ENCODE measurements around the gene SUPT5H. TPM values are rescaled to one million over a fixed set of nuclear protein-coding genes. Genes with fewer than 3 reads are reported as not detected.

The SUPT5H gene
- total and polyA plus RNA-seq, 10 of the 15 experiments (the other 5 are each of a cell fraction or from before 2014, with no cell fraction given), result 27.2 to 194 (median 83.6) TPM

DNA sequence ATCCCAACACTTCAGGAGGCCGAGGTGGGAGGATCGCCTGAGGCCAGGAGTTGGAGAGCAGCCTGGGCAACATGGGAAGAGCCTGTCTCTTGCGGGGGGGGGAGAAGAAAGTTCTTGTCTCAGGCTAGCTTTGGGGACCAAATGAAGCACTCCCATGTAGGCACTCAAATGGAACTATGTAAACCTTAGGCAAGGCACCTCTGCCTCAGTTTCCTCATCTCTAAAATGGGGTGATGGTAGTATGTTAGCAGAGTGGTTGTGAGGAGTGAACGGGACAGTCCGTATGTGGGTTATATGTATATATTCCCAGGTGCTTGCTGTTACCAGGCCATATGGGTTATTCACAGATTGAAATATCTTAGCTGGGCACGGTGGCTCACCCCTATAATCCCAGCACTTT lies 46.8 kb downstream of the SUPT5H start:
- Histone ChIP-seq H3K36me3 (ENCODE audit: control insufficient read depth in 2 of 2, insufficient read depth in 2 of 2, low read length in 1 of 2) (peaks cover 14 to 19% of the 10 kb centered on the region in 2 experiments; a peak in 3 of 4 replicates), H3K27ac (ENCODE audit: control insufficient read depth, insufficient read depth) (no peak overlapping the region), H3K79me2 (ENCODE audit: control insufficient read depth, insufficient read depth, low read length) (no peaks in the 10 kb centered on the region), H3K27me3 (replicated peaks in 1 of 2; ENCODE audit: control insufficient read depth in 2 of 2, insufficient read depth in 2 of 2, low read length in 1 of 2) (no peaks in the 10 kb centered on the region), H3K4me2 (ENCODE audit: control insufficient read depth, insufficient read depth) (no peak overlapping the region), H3K9ac (ENCODE audit: control insufficient read depth, insufficient read depth, low read length) (no peak overlapping the region), H3K4me1 (ENCODE audit: control insufficient read depth, insufficient read depth, low read length) (no peaks in the 10 kb centered on the region), H2AFZ (ENCODE audit: control insufficient read depth, low read depth, low read length) (no peak overlapping the region), H4K20me1 (ENCODE audit: control insufficient read depth, insufficient read depth) (no peaks in the 10 kb centered on the region), H3K4me3 (no peak overlapping the region), H3K9me3 (replicated peaks; ENCODE audit: control insufficient read depth, insufficient read depth, low read length) (no peaks in the 10 kb centered on the region)
- intact Hi-C loops (cut with micrococcal nuclease; ENCODE audit: unreplicated experiment), result no loop called here
- TF ChIP-seq POLR2AphosphoS5 (IDR thresholded peaks at IDR 0.05; ENCODE audit: low read length) (no peak), FOXM1 (IDR thresholded peaks at IDR 0.05; ENCODE audit: low read depth, low read length) (no peak), ZNF207 (IDR thresholded peaks at IDR 0.05; ENCODE audit: borderline replicate concordance) (no peak)
- TF ChIP-seq, protein P1, sequence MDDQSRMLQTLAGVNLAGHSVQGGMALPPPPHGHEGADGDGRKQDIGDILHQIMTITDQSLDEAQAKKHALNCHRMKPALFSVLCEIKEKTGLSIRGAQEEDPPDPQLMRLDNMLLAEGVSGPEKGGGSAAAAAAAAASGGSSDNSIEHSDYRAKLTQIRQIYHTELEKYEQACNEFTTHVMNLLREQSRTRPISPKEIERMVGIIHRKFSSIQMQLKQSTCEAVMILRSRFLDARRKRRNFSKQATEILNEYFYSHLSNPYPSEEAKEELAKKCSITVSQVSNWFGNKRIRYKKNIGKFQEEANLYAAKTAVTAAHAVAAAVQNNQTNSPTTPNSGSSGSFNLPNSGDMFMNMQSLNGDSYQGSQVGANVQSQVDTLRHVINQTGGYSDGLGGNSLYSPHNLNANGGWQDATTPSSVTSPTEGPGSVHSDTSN (IDR thresholded peaks at IDR 0.05; ENCODE audit: insufficient replicate concordance, low read depth, low read length), result no peak
- TF ChIP-seq, protein P2, sequence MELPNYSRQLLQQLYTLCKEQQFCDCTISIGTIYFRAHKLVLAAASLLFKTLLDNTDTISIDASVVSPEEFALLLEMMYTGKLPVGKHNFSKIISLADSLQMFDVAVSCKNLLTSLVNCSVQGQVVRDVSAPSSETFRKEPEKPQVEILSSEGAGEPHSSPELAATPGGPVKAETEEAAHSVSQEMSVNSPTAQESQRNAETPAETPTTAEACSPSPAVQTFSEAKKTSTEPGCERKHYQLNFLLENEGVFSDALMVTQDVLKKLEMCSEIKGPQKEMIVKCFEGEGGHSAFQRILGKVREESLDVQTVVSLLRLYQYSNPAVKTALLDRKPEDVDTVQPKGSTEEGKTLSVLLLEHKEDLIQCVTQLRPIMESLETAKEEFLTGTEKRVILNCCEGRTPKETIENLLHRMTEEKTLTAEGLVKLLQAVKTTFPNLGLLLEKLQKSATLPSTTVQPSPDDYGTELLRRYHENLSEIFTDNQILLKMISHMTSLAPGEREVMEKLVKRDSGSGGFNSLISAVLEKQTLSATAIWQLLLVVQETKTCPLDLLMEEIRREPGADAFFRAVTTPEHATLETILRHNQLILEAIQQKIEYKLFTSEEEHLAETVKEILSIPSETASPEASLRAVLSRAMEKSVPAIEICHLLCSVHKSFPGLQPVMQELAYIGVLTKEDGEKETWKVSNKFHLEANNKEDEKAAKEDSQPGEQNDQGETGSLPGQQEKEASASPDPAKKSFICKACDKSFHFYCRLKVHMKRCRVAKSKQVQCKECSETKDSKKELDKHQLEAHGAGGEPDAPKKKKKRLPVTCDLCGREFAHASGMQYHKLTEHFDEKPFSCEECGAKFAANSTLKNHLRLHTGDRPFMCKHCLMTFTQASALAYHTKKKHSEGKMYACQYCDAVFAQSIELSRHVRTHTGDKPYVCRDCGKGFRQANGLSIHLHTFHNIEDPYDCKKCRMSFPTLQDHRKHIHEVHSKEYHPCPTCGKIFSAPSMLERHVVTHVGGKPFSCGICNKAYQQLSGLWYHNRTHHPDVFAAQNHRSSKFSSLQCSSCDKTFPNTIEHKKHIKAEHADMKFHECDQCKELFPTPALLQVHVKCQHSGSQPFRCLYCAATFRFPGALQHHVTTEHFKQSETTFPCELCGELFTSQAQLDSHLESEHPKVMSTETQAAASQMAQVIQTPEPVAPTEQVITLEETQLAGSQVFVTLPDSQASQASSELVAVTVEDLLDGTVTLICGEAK (IDR thresholded peaks at IDR 0.05; ENCODE audit: borderline replicate concordance), result no peak
- TF ChIP-seq, protein P3, sequence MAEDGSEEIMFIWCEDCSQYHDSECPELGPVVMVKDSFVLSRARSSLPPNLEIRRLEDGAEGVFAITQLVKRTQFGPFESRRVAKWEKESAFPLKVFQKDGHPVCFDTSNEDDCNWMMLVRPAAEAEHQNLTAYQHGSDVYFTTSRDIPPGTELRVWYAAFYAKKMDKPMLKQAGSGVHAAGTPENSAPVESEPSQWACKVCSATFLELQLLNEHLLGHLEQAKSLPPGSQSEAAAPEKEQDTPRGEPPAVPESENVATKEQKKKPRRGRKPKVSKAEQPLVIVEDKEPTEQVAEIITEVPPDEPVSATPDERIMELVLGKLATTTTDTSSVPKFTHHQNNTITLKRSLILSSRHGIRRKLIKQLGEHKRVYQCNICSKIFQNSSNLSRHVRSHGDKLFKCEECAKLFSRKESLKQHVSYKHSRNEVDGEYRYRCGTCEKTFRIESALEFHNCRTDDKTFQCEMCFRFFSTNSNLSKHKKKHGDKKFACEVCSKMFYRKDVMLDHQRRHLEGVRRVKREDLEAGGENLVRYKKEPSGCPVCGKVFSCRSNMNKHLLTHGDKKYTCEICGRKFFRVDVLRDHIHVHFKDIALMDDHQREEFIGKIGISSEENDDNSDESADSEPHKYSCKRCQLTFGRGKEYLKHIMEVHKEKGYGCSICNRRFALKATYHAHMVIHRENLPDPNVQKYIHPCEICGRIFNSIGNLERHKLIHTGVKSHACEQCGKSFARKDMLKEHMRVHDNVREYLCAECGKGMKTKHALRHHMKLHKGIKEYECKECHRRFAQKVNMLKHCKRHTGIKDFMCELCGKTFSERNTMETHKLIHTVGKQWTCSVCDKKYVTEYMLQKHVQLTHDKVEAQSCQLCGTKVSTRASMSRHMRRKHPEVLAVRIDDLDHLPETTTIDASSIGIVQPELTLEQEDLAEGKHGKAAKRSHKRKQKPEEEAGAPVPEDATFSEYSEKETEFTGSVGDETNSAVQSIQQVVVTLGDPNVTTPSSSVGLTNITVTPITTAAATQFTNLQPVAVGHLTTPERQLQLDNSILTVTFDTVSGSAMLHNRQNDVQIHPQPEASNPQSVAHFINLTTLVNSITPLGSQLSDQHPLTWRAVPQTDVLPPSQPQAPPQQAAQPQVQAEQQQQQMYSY (CRISPR knock-in tag; IDR thresholded peaks at IDR 0.05), result no peak
- TF ChIP-seq, protein P4, sequence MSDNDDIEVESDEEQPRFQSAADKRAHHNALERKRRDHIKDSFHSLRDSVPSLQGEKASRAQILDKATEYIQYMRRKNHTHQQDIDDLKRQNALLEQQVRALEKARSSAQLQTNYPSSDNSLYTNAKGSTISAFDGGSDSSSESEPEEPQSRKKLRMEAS (IDR thresholded peaks at IDR 0.05; ENCODE audit: low read depth, low read length), result no peak
- WGBS (ENCODE audit: insufficient coverage, insufficient replicate concordance, low lambda C conversion rate, missing lambda C conversion rate), result 85% methylated on average over 6 of the region's 6 CpGs
- in situ Hi-C loops (cut with MboI), result no loop called here
- ATAC-seq, result no peak
- BruUV-seq (replicated peaks), result no TSS peak
- POLR2A ChIA-PET, result no interaction called here
- RAD21 ChIA-PET (ENCODE audit: unreplicated experiment), result no interaction called here
- FAIRE-seq, result no peak
- DNase-seq (ENCODE audit: low read depth, low spot score), result no peak
- CTCF ChIA-PET, result no interaction called here
- SMC1A ChIA-PET (ENCODE audit: uncharacterized antibody, unreplicated experiment), result interaction anchor here (0.8 to 1.2 kb wide), 2 partner anchors 42 to 51 kb away, joined by 3 read pairs; no protein-coding TSS in a partner anchor

Data from GM12878 (cell line).